ENCODE results near the gene GJA9. TPM values are rescaled to one million over a fixed set of nuclear protein-coding genes. Genes with fewer than 3 reads are reported as not detected.

GJA9 gene
- total and polyA plus RNA-seq, 2 of the 8 experiments (the other 6 are each of a cell fraction or from before 2014, with no cell fraction given) = not detected

DNA sequence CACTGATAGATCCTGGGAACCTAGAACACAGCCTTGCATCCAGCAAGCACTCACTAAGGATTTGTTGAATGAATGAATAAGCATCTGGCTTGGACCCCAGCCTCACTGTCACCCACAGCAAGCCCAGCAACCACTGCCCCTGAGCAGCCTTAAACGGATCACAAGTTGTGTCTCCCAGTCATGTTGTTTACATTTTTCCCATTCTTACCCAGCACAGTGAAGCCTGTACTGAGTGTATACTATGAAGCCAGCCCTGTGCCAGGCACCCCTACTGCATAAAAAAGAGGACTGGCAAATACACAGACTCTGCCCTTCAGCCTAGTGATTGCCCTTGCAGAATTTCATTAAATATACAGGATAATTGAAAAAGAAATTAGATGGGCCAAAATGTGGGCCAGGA is 52.0 kb downstream of the GJA9 start:
- Histone ChIP-seq H3K23me2 (ENCODE audit: low read depth, low read length) (no peaks in the 10 kb centered on the region; the same call in 1 of the 2 replicates), H4K8ac (ENCODE audit: extremely low read depth, insufficient read depth, low read length) (no peak overlapping the region), H2AFZ (ENCODE audit: low read length) (no peak overlapping the region), H3K9ac (replicated peaks in 1 of 4; ENCODE audit: extremely low read depth in 1 of 4, low read depth in 3 of 4, low read length in 3 of 4) (no peak overlapping the region), H2BK12ac (ENCODE audit: low read depth, low read length) (no peak overlapping the region), H4K20me1 (replicated peaks in 1 of 2; ENCODE audit: control insufficient read depth in 1 of 2, insufficient read depth in 2 of 2, low read length in 2 of 2) (no peaks in the 10 kb centered on the region), H3K79me1 (ENCODE audit: low read depth, low read length) (no peaks in the 10 kb centered on the region), H3K14ac (ENCODE audit: insufficient read length) (no peak overlapping the region), H3K4ac (replicated peaks; ENCODE audit: insufficient read length, low read depth, low read length) (no peak overlapping the region), H3K36me3 (ENCODE audit: control insufficient read depth in 2 of 4, insufficient read depth in 4 of 4, low read length in 3 of 4) (no peaks in the 10 kb centered on the region), H3K4me2 (ENCODE audit: insufficient read depth in 1 of 2, low read depth in 2 of 2, low read length in 2 of 2) (no peak overlapping the region), H2BK5ac (ENCODE audit: low read depth, low read length) (no peak overlapping the region), H3K18ac (ENCODE audit: extremely low read depth, low read length) (no peak overlapping the region), H2BK120ac (replicated peaks; ENCODE audit: low read depth, low read length) (no peak overlapping the region), H2BK15ac (ENCODE audit: low read length) (no peak overlapping the region), H3K9me3 (ENCODE audit: insufficient read depth in 2 of 2, low read depth in 1 of 2, low read length in 1 of 2) (no peaks in the 10 kb centered on the region), H3K4me3 (ENCODE audit: extremely low read depth in 1 of 4, insufficient read depth in 2 of 4, low read depth in 3 of 4, low read length in 4 of 4) (no peak overlapping the region), H3K23ac (ENCODE audit: insufficient read length) (no peak overlapping the region), H4K91ac (replicated peaks; ENCODE audit: insufficient read length, low read length) (no peak overlapping the region), H2BK20ac (ENCODE audit: low read length) (no peak overlapping the region), H2AK5ac (ENCODE audit: low read depth, low read length) (no peak overlapping the region), H3K79me2 (ENCODE audit: control insufficient read depth in 1 of 2, insufficient read depth in 2 of 2, low read length in 2 of 2) (no peaks in the 10 kb centered on the region), H3K56ac (replicated peaks; ENCODE audit: insufficient read length, low read depth, low read length) (no peak overlapping the region), H3K27me3 (replicated peaks in 1 of 4; ENCODE audit: control insufficient read depth in 3 of 4, extremely low read depth in 1 of 4, insufficient read depth in 3 of 4, low read length in 3 of 4) (no peaks in the 10 kb centered on the region), H3K4me1 (replicated peaks in 1 of 4; ENCODE audit: control insufficient read depth in 3 of 4, insufficient read depth in 4 of 4, low read length in 3 of 4) (no peaks in the 10 kb centered on the region; a peak in 1 of 7 replicates), H4K5ac (ENCODE audit: insufficient read length, low read depth, low read length) (no peak overlapping the region), H3K27ac (ENCODE audit: low read depth, low read length) (no peak overlapping the region)
- 80% methylated on average over 1 of the region's 1 CpG; no CpG with 5 or more reads in 1 of the 2 experiments for WGBS, 2 experiments (ENCODE audit: extremely low coverage in 1 of 2, insufficient coverage in 1 of 2, insufficient read length in 1 of 2, insufficient replicate concordance in 2 of 2, low coverage in 1 of 2, low lambda C conversion rate in 2 of 2, missing lambda C conversion rate in 1 of 2)
- ChIA-PET CTCF (ENCODE audit: partially characterized antibody) (interaction anchor here (4.0 kb wide), 1 partner anchor 10 kb away, joined by 17 read pairs; no protein-coding TSS in a partner anchor), POLR2A (ENCODE audit: partially characterized antibody) (interaction anchor here (0.7 kb wide), 1 partner anchor 168 kb away, joined by 3 read pairs; no protein-coding TSS in a partner anchor)
- DNase-seq (ENCODE audit: low read depth in 1 of 2, low spot score in 2 of 2) (no peak), FAIRE-seq (no peak)
- TF ChIP-seq CBX8 (IDR thresholded peaks at IDR 0.05; ENCODE audit: borderline replicate concordance, low read depth, low read length) (no peak), BCL11A (IDR thresholded peaks at IDR 0.05; ENCODE audit: low read depth in 2 of 2, low read length in 2 of 2) (no peak), POU5F1 (IDR thresholded peaks at IDR 0.05; ENCODE audit: low read depth, low read length) (no peak), POLR2A (IDR thresholded peaks at IDR 0.05; ENCODE audit: control extremely low read depth in 1 of 2, low read depth in 2 of 2, low read length in 2 of 2) (no peak)
- TF ChIP-seq, protein P1, sequence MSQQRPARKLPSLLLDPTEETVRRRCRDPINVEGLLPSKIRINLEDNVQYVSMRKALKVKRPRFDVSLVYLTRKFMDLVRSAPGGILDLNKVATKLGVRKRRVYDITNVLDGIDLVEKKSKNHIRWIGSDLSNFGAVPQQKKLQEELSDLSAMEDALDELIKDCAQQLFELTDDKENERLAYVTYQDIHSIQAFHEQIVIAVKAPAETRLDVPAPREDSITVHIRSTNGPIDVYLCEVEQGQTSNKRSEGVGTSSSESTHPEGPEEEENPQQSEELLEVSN (IDR thresholded peaks at IDR 0.05) = no peak
